NCI-H1105 (cell line): ENCODE results near the gene ERBB4.
"Not testable (repeated sequence)": the region's sequence is repeated elsewhere in the genome, so short reads cannot be mapped to it uniquely, and the experiment has no call there.

Source experiments
- DNase-seq: peaks from one replicate; lab custom pipeline; 2025; lab: John Stamatoyannopoulos, UW

The ERBB4 gene

GRCh38 chr2:212073360-212073759 is 465.2 kb downstream of the ERBB4 start:
- DNase-seq: no peak

DNA sequence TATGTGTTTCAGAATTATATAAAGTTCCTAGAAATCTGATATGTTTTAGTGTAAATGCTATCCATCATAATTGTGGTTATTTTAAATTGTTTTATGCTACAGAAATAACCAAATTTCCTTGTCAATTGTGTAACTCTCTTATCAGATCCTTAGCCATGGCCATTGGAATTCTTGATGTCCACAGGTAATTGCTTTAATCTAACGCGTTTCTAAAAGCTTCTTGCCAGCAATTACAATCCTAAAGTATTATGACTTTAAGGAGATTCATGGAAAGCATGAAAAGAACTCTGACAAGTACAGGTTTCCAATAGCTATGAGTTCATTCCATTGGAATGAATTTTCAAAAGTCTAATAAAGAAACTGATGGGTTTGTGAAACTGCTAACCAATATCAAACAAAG is 472.1 kb downstream of the ERBB4 start:
- DNase-seq: no peak

DNA sequence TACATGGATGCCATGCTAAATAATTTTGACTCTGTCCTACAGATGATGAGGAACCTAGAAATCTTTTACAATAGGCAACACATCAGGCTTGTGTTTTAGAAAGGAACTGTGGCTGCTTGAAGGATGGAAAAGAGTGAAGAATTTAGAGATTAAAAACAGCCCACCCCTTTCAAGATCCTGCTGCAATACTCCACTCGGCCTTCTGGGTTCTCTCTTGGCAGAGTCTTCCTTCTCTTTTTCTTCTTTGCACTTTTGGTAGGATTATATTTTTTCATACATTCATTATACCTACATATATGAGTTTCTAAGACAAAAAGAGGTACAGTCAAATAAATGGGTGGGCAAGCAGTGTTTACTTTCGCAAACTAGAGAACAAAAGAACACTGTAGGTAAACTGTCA is 474.3 kb downstream of the ERBB4 start:
- DNase-seq: no peak

DNA sequence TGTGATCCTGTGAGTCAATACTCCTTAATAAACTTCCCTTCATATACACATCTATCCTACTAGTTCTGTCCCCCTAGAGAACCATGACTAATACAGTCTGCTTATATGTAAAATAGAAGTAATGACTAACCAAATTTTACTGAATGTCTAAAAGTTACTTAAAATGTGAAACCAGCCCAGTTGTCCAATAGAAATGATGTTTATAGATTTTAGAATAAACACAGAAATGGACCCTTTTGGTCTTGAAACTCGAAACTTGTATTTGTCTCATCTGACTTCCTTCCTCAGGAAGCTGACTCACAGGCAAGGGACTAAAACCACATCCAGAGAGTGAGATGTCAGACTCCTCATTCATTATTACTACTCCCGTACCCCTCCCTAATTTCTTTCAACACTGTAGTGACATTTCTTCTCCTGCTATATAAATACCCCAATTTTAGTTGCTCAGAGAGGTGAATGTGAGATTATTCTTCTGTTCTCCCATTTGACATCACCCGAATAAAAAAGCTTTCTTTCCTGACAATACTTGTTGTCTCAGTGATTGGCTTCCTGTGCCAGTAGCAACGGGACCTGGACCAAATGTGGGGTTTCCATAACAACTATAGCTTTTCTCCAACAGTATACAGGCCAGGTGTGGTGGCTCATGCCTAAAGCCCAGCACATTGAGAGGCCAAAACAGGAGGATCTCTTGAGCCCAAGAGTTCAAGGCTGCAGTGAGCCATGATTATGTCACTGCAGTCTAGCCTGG is 486.0 kb downstream of the ERBB4 start:
- DNase-seq: no peak

GRCh38 chr2:212050871-212051270 is 487.7 kb downstream of the ERBB4 start:
- no peak for DNase-seq

DNA sequence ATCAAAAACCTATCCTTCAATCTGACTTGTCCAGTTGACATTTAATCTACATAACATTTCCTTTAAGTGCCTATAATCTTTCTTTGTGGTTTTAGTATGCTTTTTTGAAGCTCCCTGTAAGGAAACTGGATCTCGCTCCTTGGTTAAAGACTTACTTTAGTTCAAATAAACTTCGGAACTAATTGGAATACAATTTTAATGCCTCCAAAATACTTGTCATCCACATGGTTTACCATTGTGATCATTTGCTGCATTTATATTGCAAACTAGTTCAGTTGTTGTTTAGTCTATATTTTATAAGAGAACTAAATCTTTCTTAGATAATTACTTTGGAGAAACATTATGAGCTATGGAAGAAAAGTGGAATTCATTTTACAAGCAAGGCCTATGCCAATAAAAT is 496.0 kb downstream of the ERBB4 start:
- no peak for DNase-seq

DNA sequence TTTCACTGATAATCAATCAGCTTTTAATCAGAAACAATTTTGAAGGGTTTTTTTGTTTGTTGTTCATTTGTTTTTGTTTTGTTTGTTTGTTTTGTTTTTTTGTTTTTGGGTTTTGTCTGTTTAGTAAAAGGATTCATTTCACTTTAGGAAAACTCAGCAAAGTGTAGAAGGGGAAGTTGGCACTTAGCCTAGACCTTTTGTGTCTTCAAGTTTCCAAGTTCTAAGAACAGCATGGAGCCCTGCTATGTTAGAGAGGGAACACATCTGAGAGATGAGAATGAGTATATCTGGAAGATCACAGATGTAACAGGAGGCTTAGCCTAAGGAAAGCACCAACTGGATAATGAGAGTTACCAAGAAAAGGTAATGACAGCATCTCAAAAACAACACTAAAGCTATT is 501.5 kb downstream of the ERBB4 start:
- DNase-seq: no peak

GRCh38 chr2:212034841-212035585 is 503.6 kb downstream of the ERBB4 start:
- no peak for DNase-seq

- no peak for DNase-seq
Measured at GRCh38 chr2:212033888-212034287, 504.7 kb downstream of the ERBB4 start.

DNA sequence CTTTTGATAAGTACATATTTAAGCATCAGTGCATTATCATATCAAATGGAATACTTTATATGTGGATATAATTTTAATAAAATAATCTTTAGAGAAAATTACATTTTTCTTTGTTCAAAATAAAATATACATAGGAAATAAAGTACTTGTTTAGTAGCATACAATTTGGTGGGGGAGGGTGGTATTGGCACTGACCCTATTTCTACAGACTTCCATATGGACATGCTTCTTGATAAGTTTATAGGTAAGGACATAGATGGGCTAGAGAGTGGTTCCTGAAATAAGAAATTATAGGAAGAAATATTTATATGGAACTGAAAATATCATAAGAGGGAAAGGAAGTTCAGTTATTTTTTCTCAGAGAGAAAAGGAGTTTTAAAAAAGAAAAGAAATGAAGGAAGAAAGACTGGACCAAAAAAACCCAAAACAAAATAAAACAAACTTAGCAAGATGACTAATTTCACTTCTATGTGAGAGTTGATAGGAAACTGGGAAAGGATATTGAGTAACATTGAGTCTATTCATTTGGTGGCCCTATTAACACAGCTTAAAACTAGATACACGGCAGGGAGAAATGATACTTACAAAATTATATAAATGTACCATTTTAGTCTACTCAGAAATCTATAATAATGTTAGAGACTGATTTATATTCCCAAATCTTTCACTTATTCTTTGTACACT is 505.9 kb downstream of the ERBB4 start:
- DNase-seq: no peak

DNA sequence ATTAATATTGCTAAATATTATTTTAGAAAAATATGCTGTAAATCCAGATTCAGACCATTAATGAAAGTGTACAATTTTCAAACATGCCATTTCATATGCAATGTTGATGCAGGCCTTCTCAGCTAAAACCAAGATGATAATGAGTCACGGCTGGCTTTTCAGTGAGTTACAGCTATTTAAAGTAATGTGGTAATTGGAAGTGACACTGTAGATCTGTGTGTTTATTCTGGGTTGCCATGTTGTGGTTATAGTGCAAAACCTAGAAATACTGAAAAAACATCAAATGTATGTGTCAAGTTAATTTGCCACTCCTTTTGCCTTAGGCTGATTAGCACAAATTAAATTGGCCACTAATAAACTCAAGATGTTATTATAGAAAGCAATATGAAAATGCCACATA is 506.6 kb downstream of the ERBB4 start:
- DNase-seq: no peak

DNA sequence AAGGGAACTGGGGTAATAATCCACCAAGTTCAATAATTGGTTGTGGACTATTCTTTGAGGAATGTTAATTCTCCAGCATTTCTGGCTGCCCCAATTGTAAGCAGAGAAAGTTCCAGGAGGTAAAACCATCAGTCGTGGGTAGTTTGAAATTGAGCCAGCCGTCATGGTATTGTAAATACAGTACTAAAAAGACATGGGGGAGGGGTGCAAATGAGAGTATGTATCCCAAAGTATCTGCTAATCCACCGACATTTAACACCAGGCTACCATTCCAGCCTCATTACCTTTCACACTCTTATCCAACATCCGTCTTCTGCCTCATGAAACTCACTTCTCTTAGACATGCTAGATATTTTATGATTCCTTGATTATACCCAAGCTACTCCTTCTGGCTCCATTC is 507.9 kb downstream of the ERBB4 start:
- DNase-seq: no peak

- DNase-seq: no peak
Measured at GRCh38 chr2:212028798-212029394, 509.7 kb downstream of the ERBB4 start.

- no peak for DNase-seq
Measured at GRCh38 chr2:212027681-212028628, 510.6 kb downstream of the ERBB4 start.

DNA sequence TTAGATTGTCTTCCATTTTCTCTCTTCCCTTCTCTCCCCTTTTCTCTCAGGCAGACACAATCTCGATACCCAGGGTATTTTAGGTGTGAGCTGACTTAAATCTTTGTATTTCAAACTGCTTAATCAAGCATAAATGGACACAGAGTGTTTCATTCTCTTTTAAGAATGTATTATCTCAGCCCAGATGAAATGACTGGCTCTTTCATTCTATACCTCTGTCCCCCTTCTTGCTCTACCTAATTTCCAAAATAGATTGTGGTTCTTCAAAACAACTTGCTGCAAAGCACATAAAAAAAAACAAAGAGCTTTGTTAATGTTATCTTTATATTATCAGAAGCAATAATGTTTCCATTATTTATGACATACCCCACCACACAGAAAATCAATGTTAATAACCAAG is 514.6 kb downstream of the ERBB4 start:
- DNase-seq: no peak

DNA sequence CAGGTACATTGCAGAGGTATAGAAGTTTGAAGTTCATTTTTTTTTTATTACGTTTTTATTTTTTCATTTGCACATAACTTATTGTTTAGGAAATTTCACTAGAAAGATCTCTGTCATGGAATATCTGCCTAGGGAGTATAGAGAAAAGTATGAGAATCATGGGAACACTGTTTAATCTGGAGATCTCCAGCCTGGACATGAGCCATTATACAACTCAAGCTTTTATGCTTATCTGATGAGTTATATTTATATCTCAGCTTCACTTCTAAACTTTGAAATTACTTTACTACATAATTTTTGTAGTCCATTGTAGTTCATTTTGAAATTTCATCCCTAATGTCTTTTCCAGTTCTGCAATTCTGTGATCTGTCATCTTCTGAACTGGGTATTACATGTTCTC is 515.6 kb downstream of the ERBB4 start:
- no peak for DNase-seq

DNA sequence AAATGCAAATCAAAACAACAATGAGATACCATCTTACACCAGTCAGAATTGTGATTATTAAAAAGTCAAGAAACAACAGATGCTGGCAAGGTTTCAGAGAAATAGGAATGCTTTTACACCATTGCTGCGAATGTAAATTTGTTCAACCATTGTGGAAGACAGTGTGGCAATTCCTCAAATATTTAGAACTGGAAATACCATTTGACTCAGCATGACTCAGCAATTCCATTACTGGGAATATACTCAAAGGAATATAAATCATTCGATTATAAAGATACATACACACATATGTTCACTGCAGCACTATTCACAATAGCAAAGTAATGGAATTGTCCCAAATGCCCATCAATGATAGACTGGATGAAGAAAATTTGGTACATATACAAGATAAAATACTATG is 516.7 kb downstream of the ERBB4 start:
- DNase-seq: no peak

- no peak for DNase-seq
Measured at GRCh38 chr2:212015588-212015987, 523.0 kb downstream of the ERBB4 start.

GRCh38 chr2:212013626-212014025 is 525.0 kb downstream of the ERBB4 start:
- no peak for DNase-seq

DNA sequence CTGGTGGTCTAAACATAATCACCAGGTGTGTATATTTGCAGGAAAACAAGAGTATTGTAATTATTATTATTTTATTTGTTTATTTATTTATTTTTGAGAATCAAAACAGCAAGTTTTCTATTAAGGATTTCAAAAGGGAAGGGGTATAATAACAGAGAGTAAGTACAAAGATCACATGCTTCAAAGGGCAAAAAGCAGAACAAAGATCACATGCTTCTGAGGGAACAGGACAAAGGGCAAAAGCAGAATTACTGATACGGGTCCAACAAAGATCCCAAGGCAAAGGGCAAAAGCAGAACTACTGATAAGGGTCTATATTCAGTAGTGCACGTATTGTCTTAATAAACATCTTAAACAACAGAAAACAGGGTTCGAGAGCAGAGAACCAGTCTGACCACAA is 528.3 kb downstream of the ERBB4 start:
- not testable (repeated sequence) for DNase-seq

GRCh38 chr2:212007972-212008371 is 530.6 kb downstream of the ERBB4 start:
- no peak for DNase-seq
